Tibial artery (tissue), 4 donors: ENCODE measurements around the gene EIF5B.

Experiments
- DNase-seq, 2 donors: peaks; one replicate each; pipeline ENCODE4 v3.0.0-alpha.2; 2019
- H3K27ac ChIP-seq, 2 donors: fragments of 200-600 bp; sonication (generic) in 1 of 2; 1 replicate in 1 of 2; 2 replicates in 1 of 2; pipeline ENCODE4 v1.5.1; 2018 to 2019; ENCODE audit warnings: mild to moderate bottlenecking in 1 of 2
- H3K27me3 ChIP-seq, 2 donors: fragments of 200-600 bp; sonication (generic) in 1 of 2; one replicate each; pipeline versions ENCODE4 v1.5.1 to v1.6.0; 2016 to 2019
- H3K36me3 ChIP-seq, 3 donors: fragments of 200-600 bp; sonication (generic) in 2 of 3; one replicate each; pipeline ENCODE4 v1.5.1; 2016 to 2019; ENCODE audit warnings: mild to moderate bottlenecking in 2 of 3
- H3K4me1 ChIP-seq, 4 donors: fragments of 200-600 bp; sonication (generic) in 2 of 4; 1 replicate in 3 of 4; 2 replicates in 1 of 4; pipeline ENCODE4 v1.5.1; 2016 to 2019
- H3K4me3 ChIP-seq, 2 donors: fragments of 200-600 bp; sonication (generic) in 1 of 2; 1 replicate in 1 of 2; 2 replicates in 1 of 2; pipeline ENCODE4 v1.5.1; 2018 to 2019; ENCODE audit warnings: mild to moderate bottlenecking in 2 of 2
- H3K9me3 ChIP-seq, 3 donors: fragments of 200-600 bp; sonication (generic) in 1 of 3; one replicate each; pipeline ENCODE4 v1.5.1; 2016 to 2019
- CTCF ChIP-seq, 2 experiments: fragments of 200-600 bp in 1 of 2; fragments of 450-650 bp in 1 of 2; IDR thresholded peaks; one replicate each; pipeline ENCODE4 v1.5.1; 2017 to 2019; ENCODE audit warnings: antibody characterized with exemption in 2 of 2, mild to moderate bottlenecking in 1 of 2, moderate library complexity in 1 of 2
- intact Hi-C: fragments of 100-400 bp; cut with DNase I; formaldehyde crosslinking; loops from one replicate; pipeline ENCODE4 v1.15.0; 2023; ENCODE audit warnings: low total_unique reads

Gene EIF5B

GRCh38 chr2:99448556-99448955 lies 111.4 kb downstream of the EIF5B start:
- Histone ChIP-seq H3K36me3 (peaks cover 19 to 48% (median 39%) of the 10 kb centered on the region in 3 donors), H3K4me3 (no peak overlapping the region), H3K9me3 (no peaks in the 10 kb centered on the region), H3K27me3 (no peaks in the 10 kb centered on the region), H3K4me1 (peaks cover 0 to 3% (median 0%) of the 10 kb centered on the region in 4 donors), H3K27ac (no peak overlapping the region)
- DNase-seq: no peak
- TF ChIP-seq CTCF (IDR thresholded peaks at IDR 0.05): no peak
- intact Hi-C loops: no loop called here

GRCh38 chr2:99450199-99450598 lies 113.0 kb downstream of the EIF5B start:
- no peak overlapping the region for H3K27ac ChIP-seq
- TF ChIP-seq CTCF (IDR thresholded peaks at IDR 0.05): no peak
- DNase-seq: no peak
- peaks cover 19 to 57% (median 40%) of the 10 kb centered on the region in 3 donors for H3K36me3 ChIP-seq
- no peaks in the 10 kb centered on the region for H3K27me3 ChIP-seq
- no peaks in the 10 kb centered on the region for H3K9me3 ChIP-seq
- no peak overlapping the region for H3K4me3 ChIP-seq
- H3K4me1 ChIP-seq: no peaks in the 10 kb centered on the region
- intact Hi-C loops: no loop called here
